GM13976 (cell line): ENCODE measurements around the gene RTEL1.

ENCODE experiments used
- DNase-seq: peaks from one replicate; pipeline ENCODE4 v3.0.0; 2012; ENCODE audit warnings: low spot score
- CTCF ChIP-seq: IDR thresholded peaks from 2 replicates; pipeline ENCODE4 v1.5.1; 2012; ENCODE audit warnings: borderline replicate concordance, mild to moderate bottlenecking; ENCODE audit not compliant: insufficient read depth; ENCODE audit errors: extremely low read depth, missing control alignments, control extremely low read depth
- in situ Hi-C: fragments of 300-500 bp; cut with MboI; formaldehyde crosslinking; loops from one replicate; pipeline ENCODE4 v1.12.0; 2022; ENCODE audit warnings: low sequenced_read_pairs, mixed read lengths, inconsistent platforms; ENCODE audit not compliant: unreplicated experiment

RTEL1 gene

GRCh38 chr20:63693733-63694583, 35.8 kb downstream of the RTEL1 start:
- in situ Hi-C loops, result no loop called here
- no peak for TF ChIP-seq CTCF
- DNase-seq, result no peak

DNA sequence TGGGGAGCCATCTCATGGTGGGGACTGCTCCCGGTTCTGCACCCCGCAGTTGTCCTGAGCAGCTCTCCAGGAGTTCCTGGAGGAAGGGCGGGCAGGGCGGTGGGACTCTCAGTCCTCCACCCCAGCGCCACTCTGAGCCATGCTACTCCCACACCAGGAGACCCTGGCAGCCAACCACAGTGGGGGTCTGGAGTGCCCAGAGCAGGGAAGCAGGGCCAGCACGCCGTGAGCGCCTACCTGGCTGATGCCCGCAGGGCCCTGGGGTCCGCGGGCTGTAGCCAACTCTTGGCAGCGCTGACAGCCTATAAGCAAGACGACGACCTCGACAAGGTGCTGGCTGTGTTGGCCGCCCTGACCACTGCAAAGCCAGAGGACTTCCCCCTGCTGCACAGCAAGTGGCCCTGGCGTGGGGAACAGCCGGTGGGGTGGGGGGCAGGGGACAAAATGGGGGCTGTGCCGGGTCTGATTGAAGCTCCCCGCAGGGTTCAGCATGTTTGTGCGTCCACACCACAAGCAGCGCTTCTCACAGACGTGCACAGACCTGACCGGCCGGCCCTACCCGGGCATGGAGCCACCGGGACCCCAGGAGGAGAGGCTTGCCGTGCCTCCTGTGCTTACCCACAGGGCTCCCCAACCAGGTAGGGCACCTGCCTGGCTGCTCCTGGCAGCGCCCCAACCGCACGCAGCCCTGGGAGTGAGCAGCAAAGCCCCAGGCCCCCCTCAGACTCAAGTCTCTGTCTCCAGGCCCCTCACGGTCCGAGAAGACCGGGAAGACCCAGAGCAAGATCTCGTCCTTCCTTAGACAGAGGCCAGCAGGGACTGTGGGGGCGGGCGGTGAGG, 36.7 kb downstream of the RTEL1 start:
- in situ Hi-C loops, result no loop called here

GRCh38 chr20:63695424-63696305, 37.6 kb downstream of the RTEL1 start:
- no peak for TF ChIP-seq CTCF
- in situ Hi-C loops, result no loop called here
- no peak for DNase-seq

More for the DNA sequence above, 36.7 kb downstream of the RTEL1 start:
- DNase-seq, result no peak
- TF ChIP-seq CTCF, result no peak

DNA sequence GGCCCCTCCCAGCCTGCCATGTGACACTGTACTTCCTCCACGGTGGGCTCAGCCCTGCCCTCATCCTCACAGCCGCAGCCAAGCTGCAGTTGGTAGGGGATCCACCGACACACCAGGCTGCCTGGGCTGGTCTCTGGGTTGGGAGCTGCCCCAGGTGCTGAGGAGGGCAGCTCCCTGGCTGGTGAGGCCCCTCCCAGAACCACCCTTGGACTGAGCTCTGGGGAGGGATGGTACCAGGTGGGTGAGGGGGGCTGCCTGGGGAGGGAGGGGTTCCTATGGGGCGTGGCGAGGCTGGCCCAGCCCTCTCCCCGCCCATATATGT, 38.2 kb downstream of the RTEL1 start:
- TF ChIP-seq CTCF, result no peak
- no peak for DNase-seq
- in situ Hi-C loops, result no loop called here

GRCh38 chr20:63696628-63697356, 38.7 kb downstream of the RTEL1 start, which contains the start of gene TNFRSF6B:
TSS of gene TNFRSF6B (plus strand) at chr20:63696652. CDS start at chr20:63696768, 116 bp downstream.
- TF ChIP-seq CTCF, result no peak
- no peak for DNase-seq
- in situ Hi-C loops, result no loop called here
